ENCODE measurements around the gene HUS1B. TPM values are rescaled to one million over a fixed set of nuclear protein-coding genes. Genes with fewer than 3 reads are reported as not detected.

The HUS1B gene
- total and polyA plus RNA-seq, 2 of the 8 experiments (the other 6 are each of a cell fraction or from before 2014, with no cell fraction given): 0.48 to 1.1 TPM

DNA sequence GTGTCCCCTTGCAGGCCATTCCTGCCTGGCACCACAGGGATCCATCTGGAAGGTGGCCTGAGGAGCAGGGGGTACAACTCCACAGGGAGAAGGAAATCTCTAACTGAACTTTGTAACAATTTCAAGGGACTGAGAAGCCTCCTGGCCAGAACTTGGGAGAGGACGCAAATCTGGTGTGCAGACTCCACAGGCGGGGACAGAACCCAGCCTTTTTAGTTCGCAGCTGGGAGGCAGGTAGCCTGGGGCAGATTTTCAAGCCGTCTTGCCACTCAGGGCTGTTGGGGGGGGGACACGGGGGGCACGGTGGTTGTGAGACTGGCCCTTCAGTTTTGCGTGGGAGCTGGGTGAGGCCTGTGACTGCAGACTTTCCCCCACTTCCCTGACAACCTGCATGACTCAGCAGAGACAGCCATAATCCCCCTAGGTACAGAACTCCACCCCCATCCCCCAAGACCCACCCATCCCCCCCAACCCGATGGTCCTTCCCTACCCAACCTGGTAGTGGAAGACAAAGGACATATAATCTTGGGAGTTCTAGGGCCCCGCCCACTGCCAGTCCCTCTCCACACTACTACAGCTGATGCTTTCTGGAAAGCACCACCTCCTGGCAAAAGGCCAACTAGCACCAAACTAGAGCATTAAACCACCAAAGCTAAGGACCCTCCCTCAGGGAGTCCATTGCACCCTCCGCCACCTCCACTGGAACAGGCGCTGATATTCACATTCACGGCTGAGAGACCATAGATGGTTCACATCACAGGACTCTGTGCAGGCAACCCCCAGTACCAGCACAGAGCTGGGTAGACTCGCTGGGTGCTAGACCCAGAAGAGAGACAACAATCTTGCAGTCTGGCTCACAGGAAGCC, 3.0 kb upstream of the HUS1B start:
- peak overlapping the region in 1 of 4 experiments; percentile 5; a peak in 1 of 8 replicates for H3K4me3 ChIP-seq (ENCODE audit: extremely low read depth in 1 of 4, insufficient read depth in 2 of 4, low read depth in 3 of 4, low read length in 4 of 4)
- peaks cover 0 to 81% of the 10 kb centered on the region in 2 experiments; a peak in 3 of 4 replicates for H3K79me2 ChIP-seq (ENCODE audit: control insufficient read depth in 1 of 2, insufficient read depth in 2 of 2, low read length in 2 of 2)
- peak overlapping the region; percentile 96 for H3K4ac ChIP-seq (replicated peaks; ENCODE audit: insufficient read length, low read depth, low read length)
- H3K56ac ChIP-seq (replicated peaks; ENCODE audit: insufficient read length, low read depth, low read length): peak overlapping the region; percentile 2
- FAIRE-seq (no peak), DNase-seq (ENCODE audit: low read depth in 1 of 2, low spot score in 2 of 2) (peak in 1 of 2 experiments; percentile 63)
- no peaks in the 10 kb centered on the region for H3K27me3 ChIP-seq (replicated peaks in 1 of 4; ENCODE audit: control insufficient read depth in 3 of 4, extremely low read depth in 1 of 4, insufficient read depth in 3 of 4, low read length in 3 of 4)
- 0 out of 2 replicates have a peak, but pooled peaks cover 4% of the 10 kb centered on the region for H3K79me1 ChIP-seq (ENCODE audit: low read depth, low read length)
- H3K4me1 ChIP-seq (replicated peaks in 1 of 4; ENCODE audit: control insufficient read depth in 3 of 4, insufficient read depth in 4 of 4, low read length in 3 of 4): peaks cover 6 to 32% (median 13%) of the 10 kb centered on the region in 4 experiments
- peak overlapping the region; percentile 83 for H2BK120ac ChIP-seq (replicated peaks; ENCODE audit: low read depth, low read length)
- POLR2A ChIA-PET (ENCODE audit: partially characterized antibody): interaction anchor here (0.6 to 1.9 kb wide), 8 partner anchors 20 to 232 kb away, joined by 3 to 12 read pairs (median 4); no protein-coding TSS in a partner anchor
- H2BK12ac ChIP-seq (ENCODE audit: low read depth, low read length): peak overlapping the region; percentile 98
- H4K91ac ChIP-seq (replicated peaks; ENCODE audit: insufficient read length, low read length): peak overlapping the region; percentile 81
- peak overlapping the region; percentile 94 for H2BK20ac ChIP-seq (ENCODE audit: low read length)
- H3K9ac ChIP-seq (replicated peaks in 1 of 4; ENCODE audit: extremely low read depth in 1 of 4, low read depth in 3 of 4, low read length in 3 of 4): peak overlapping the region in 2 of 4 experiments; percentile 34 to 40; a peak in 3 of 7 replicates
- H2AFZ ChIP-seq (ENCODE audit: low read length): no peak overlapping the region
- 80% methylated on average over 10 of the region's 13 CpGs; no CpG with 5 or more reads in 1 of the 2 experiments for WGBS, 2 experiments (ENCODE audit: extremely low coverage in 1 of 2, insufficient coverage in 1 of 2, insufficient read length in 1 of 2, insufficient replicate concordance in 2 of 2, low coverage in 1 of 2, low lambda C conversion rate in 2 of 2, missing lambda C conversion rate in 1 of 2)
- peak overlapping the region; percentile 97 for H2BK5ac ChIP-seq (ENCODE audit: low read depth, low read length)
- H4K20me1 ChIP-seq (replicated peaks in 1 of 2; ENCODE audit: control insufficient read depth in 1 of 2, insufficient read depth in 2 of 2, low read length in 2 of 2): no peaks in the 10 kb centered on the region
- no peak overlapping the region for H3K14ac ChIP-seq (ENCODE audit: insufficient read length)
- peak overlapping the region; percentile 76 for H3K18ac ChIP-seq (ENCODE audit: extremely low read depth, low read length)
- H3K36me3 ChIP-seq (ENCODE audit: control insufficient read depth in 2 of 4, insufficient read depth in 4 of 4, low read length in 3 of 4): peaks cover 0 to 7% (median 0%) of the 10 kb centered on the region in 4 experiments; a peak in 3 of 8 replicates
- no peak overlapping the region for H4K8ac ChIP-seq (ENCODE audit: extremely low read depth, insufficient read depth, low read length)
- peak overlapping the region; percentile 94 for H3K27ac ChIP-seq (ENCODE audit: low read depth, low read length)
- no peak overlapping the region for H3K23ac ChIP-seq (ENCODE audit: insufficient read length)
- H4K5ac ChIP-seq (ENCODE audit: insufficient read length, low read depth, low read length): peak overlapping the region; percentile 75
- no peaks in the 10 kb centered on the region for H3K23me2 ChIP-seq (ENCODE audit: low read depth, low read length)
- H2BK15ac ChIP-seq (ENCODE audit: low read length): peak overlapping the region; percentile 95
- H3K9me3 ChIP-seq (ENCODE audit: insufficient read depth in 2 of 2, low read depth in 1 of 2, low read length in 1 of 2): no peaks in the 10 kb centered on the region
- CTCF ChIA-PET (ENCODE audit: partially characterized antibody): interaction anchor here (0.6 to 3.5 kb wide), 21 partner anchors 10 to 122 kb away, joined by 3 to 24 read pairs (median 4); partner anchors contain the start of gene EXOC2
- H3K4me2 ChIP-seq (ENCODE audit: insufficient read depth in 1 of 2, low read depth in 2 of 2, low read length in 2 of 2): peak overlapping the region; percentile 25 to 58
- peak overlapping the region; percentile 67; the same call in 1 of the 2 replicates for H2AK5ac ChIP-seq (ENCODE audit: low read depth, low read length)
- TF ChIP-seq EGR1 (IDR thresholded peaks at IDR 0.05; ENCODE audit: borderline replicate concordance, low read depth, low read length) (no peak), RAD21 (IDR thresholded peaks at IDR 0.05 in 1 of 2, conservative IDR thresholded peaks at IDR 0.05 in 1 of 2; ENCODE audit: low read depth in 2 of 2, low read length in 2 of 2) (peak in 1 of 2 experiments; percentile 39; a peak in 2 of 4 replicates), BACH1 (IDR thresholded peaks at IDR 0.05; ENCODE audit: low read length) (peak; percentile 79; the same call in 1 of the 2 replicates), YY1 (IDR thresholded peaks at IDR 0.05; ENCODE audit: low read depth, low read length) (no peak), MAFK (IDR thresholded peaks at IDR 0.05; ENCODE audit: low read depth, low read length) (peak; percentile 69; the same call in 1 of the 2 replicates), PHF8 (conservative IDR thresholded peaks at IDR 0.05; ENCODE audit: low read depth, low read length) (no peak), CHD2 (IDR thresholded peaks at IDR 0.05; ENCODE audit: low read length) (no peak), CBX8 (IDR thresholded peaks at IDR 0.05; ENCODE audit: borderline replicate concordance, low read depth, low read length) (no peak), SP4 (IDR thresholded peaks at IDR 0.05; ENCODE audit: low read length) (no peak), POLR2AphosphoS5 (IDR thresholded peaks at IDR 0.05; ENCODE audit: low read depth, low read length) (no peak)
